GM21381 (cell line): ENCODE results near the gene C3orf52.

Source experiments
- ATAC-seq: cut with Tn5 transposase; IDR thresholded peaks from one replicate; pipeline ENCODE4 v1.9.1; 2021; ENCODE audit warnings: mild to moderate bottlenecking, moderate library complexity; ENCODE audit not compliant: unreplicated experiment

C3orf52 gene

DNA sequence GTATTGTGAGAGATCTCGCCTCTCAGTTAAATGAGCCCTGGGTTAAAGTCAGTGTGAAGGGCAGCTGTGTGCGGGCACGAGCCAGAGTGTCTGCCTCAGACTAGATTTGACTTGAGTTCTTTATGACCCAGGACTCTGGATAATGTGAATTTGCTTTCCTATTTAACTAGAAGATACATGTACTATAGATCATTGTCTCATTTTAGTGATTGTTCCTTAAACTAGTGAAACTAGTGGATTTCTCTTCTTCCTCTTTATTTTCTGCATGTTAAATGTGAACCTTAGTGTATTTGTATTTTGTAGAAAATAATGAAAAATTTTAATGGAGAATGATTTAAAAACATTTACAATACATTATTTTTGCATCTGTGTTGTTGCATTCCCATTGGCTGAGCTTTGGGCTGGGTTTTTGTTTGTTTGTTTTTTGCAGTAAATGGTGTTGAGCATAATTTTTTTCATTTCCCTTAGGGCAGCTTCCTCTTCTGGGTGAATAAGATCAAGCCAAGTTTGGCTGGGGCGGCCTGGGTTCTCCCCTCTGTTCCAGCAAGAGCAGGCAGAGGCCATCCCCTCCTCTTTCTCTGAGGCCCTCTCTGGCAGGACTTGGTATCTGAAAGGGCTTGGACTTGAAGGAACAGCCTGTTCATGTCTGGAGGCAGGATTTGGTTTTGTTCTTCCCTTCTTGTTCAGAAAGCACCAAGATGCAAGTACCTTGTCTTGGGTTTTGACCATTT is 31.8 kb downstream of the C3orf52 start:
- ATAC-seq = no peak

DNA sequence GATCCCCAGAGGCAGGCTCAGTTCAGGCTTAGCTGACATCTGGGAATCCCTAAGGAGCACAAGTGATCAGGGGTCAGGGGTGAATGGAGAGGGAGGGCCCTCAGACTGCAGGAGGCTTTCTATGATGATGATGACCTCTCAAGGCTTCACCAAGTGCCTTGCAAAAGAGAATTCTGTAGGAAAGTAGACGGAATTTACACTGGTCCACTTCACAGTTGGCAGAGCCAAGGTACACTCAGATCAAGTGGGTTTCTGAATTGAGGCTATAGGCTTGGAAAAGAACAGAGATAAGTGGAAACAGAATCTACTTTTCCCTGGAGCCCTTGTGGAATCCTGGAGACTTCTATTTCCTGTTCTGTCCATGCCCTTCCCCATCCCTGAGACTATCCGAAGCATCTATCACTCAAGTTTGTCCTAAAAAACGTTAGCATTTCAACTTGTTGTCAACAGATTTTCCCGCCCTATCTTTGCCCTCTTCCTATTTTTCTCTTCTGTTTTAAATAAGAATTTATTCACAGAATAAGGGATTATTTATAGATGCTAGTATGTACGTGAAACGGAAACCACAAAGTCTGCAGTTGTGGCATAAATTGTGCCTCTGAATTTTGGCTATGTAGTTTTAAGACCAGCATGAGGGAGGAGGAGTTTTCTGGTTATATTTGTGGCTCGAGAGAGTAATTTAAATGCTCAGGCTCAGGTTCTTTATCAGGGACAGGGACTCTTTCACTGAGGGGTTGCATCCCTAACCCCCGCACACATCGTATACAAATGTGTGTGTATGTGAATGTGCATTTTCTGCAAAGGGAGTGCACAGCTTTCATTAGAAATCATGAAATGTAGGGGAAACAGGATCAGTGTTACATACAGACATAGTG is 34.0 kb downstream of the C3orf52 start:
- no peak for ATAC-seq

DNA sequence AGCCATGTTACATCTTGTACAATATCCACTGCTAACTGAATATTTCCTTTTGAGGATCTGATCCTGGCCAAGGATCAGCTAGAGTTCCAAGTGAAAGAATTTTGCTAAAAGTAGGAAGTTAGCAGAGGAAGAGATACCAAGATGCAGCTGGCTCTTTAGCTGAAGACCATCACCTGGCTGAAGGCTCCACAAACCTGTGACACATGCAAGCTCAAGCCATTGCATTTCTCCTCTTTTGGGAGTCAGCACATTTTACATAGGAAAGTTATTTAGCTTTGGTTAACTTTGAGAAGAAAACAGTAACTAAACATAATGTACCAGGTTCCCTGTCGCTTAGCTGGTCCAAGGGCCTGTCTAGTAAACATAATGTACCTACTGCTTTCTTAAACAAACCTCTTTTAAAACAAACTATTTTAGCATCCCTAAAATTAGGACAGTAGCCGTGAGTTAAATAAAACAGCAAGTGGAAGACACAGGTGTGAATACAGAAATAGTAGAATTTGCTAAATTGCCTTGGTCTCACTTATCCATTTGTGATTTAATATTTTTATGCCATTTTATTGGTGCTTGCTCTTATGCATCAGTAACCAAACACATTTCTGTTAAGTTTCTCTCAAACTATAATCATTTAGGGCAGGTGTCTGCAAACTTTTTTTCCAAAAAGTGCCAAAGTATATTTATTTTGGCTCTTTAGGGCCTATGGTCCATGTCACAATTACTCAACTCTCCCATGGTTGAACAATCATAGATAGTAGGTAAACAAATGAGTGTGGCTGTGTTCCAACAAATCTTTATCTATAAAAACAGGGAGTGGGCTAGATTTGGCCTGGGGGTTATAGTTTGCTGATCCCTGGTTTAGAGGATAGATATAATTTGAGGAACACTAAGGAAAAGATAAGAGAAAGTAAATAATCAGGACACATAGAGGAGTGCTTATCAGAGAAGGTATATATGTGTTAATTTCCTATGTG is 35.7 kb downstream of the C3orf52 start:
- no peak for ATAC-seq

DNA sequence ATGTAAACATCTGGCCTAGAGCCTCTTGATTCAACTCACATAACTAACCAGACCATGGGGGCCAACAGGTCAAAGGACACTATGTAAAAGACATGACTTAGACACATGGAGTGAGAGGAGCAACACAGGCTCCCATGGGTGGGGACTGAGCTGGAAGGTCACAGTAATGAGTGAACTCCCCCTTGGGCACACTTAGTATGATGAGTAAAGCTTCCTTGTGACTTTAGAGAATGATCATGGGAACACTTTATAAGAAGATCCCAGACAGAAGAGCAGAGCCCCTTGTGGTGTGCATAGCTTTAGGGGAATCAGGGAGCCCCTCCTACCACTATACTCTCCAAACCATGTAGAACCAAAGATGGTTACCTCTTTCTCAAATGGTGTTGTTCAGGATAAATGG is 36.7 kb downstream of the C3orf52 start:
- no peak for ATAC-seq

DNA sequence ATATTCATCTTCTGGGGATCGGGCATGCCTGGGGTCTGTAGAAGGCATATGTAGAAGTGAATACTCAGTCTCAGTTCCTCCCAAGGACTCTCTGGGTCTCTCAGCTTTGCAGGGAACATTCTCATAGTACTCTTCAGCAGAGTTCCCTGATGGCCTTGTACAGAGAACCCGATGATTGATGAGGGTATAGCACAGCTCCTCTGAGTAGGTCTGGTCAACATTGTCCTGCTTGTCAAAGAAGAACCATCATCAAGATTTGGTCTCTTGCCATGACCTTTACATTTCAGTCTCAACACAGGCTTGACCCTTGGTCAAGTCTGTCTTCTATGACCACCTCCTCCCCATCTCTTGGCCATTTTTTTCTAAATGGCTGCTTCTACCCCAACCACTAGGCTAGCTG is 37.4 kb downstream of the C3orf52 start:
- no peak for ATAC-seq

DNA sequence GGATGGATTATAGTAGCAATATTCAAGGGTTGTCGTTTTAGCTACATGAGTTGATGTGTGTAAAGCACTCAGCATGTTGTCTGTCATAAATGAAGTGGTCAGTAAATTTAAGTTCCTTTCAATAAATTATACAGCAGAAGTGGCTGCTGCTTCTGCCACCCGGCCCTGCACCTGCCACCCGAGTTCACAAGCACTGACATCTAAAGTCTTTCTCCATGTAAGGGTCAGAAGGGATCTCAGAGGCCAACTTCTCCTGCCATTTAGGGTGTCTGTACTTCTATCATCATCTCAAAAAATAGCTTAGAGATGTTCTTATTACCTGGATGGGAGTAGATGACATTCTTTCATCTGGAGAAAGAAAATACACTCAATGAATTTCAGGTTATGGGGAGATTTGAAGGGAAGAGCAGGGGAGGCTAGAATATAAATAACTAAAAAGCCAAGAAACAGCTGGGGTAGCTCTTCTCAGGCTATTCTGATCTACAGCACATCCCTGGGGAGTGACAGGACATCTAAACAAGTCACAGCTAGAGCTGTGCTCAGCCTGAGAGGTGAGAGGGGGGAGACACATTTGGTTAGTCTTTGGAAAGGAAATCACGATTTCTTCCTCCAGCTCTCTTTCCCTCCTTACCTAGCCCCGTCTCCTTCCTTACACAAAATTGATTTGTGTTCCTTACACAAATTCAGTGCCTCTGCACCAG is 38.9 kb downstream of the C3orf52 start:
- ATAC-seq = no peak

DNA sequence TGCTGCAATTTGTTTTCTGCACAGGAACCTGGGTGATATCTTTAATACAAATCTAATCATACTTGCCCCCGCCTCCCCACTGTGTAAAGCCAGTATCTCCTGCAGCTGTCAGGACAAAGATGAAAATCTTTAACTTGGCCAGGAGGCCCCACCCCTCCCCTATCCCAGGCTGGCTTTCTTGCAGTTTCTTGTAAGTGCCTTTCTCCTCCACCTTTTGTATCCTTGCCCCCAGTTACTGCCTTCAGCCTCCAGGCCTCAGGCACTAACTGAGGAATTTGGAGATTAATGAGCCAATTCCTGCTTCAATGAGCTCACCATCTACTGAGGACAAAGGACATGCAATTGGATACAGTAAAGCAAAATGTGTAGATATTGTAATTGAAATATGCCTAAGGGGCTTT is 40.3 kb downstream of the C3orf52 start:
- no peak for ATAC-seq

DNA sequence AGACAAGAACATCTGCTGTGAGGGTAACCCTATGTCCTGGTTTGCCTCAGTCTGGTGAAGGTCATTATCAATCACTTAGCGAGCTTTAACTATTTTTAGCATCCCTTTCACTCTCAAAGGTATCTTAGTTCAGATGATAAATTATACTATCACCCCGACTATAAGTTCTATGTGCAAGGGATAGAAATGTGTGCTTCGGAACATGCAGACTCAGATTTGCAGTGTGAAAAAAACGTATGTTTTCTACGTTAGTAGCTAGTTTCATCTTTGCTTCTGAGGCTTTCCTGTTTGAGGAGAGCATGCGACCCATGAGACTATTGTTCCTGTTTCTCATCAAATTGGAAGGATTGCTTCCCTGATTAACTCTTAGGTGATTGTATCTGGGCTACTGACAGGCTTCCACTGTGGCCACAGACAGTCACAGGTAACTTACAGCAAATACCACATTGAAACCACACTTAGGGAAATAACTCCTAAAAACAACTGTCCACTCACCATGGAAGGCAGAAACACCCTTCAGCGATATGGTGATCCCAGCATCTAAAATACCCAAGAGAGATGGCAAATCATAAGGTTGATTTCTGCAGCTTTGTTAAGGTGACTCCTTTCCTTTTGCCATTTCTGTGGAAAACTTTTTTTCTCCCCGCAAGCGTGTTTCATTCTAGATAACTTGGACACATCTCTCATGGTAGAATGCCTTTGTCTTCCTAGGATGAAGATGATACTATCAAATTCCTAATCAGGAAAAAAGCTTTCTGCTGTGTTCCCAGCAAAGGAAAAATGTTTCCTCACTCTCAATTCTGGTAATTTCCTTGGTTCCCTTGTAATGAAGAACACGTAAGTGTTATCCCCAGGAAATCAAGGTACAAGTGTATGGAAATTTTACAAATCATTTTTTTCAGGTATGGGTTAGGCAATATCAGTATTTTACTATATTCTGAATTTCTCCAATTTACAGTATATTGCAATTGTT is 41.6 kb downstream of the C3orf52 start:
- no peak for ATAC-seq

DNA sequence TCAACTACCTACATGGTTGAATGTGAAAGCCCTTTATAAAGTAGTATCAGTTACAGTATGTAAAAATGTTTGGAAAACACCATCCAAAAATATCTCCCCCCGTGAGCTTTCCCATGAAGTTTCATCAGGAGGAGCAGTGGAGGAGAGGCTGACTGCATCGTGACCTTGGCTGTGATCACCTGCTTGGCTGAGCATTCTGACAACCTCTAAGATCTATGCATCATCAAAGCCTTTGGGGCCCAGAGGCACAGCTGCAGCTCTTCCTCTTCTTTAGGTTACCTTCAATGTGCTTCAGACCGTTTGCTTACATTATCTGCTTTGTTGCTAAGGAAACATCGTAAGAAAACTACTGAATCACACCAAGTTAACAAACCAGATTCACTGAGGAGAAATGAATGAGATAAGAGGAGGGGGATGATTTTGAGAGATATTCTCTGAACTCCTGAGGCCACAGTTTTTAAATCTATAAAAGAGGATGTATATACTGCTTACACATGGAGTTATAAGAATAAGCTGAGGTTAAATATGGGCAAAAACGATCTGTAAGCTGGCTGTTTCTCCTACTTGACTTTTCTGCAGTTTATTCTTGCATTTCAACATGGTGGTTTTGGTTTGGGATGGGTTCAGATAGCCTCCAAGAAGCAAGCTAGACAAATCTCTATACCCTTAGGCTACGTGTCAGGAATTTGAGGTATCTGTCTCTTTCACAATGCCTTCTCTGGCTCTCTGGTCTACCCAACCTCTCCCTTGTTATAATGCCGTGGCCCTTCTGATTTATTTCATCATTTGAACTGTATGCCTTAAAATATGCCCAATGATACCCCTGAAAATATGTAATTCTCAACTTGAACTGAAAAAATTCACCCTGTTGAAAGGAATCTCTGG is 42.9 kb downstream of the C3orf52 start:
- peak; percentile 41 for ATAC-seq

DNA sequence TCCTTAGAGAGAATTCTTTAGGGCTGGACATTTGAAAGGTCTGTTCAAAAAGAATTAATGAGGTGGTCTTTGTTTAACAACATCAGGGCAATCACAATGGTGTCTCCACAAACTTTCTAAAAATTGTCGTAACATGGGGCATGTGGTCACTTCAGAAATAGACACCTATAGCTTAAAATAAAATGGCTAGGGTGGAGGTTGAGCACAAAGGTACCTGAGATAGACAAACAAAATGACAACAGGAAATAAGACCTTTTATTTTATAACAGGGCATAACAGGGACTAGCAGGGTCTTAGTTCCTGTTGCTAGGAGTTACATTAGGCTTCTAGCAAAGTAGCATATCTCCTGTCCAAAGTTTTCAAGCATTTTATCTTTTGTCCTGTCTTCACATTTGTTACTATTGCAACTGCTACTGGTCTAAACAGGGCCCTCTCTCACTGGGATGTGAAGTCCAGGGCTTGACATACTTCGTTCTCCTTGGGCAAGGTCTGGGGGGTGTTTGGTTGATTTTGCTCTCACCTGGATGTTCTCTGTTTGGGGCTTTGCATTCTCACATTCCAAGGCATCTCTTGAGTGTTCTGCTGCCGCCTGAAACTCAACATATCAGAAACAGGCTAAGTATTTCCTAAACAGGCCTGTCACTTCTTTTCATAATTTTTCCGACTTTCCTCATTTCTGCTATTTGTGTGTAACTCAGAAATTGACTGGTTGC is 43.9 kb downstream of the C3orf52 start:
- no peak for ATAC-seq

DNA sequence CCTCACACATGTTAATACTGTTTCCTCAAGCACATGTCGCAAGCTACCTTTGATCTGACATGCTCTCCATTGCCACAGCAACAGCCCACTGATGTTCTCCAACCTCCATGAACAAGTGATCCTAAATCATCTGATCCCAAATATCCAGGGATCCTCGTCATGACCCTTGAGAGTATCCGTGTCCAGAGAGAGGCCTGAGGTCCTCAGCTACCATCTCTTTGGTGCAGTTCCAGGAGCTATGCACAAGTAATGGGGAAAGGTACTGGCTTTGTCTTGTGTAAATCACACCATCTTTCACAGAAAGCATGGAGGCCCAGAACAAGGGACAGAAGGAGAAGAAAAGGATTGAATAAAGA is 44.4 kb downstream of the C3orf52 start:
- no peak for ATAC-seq

DNA sequence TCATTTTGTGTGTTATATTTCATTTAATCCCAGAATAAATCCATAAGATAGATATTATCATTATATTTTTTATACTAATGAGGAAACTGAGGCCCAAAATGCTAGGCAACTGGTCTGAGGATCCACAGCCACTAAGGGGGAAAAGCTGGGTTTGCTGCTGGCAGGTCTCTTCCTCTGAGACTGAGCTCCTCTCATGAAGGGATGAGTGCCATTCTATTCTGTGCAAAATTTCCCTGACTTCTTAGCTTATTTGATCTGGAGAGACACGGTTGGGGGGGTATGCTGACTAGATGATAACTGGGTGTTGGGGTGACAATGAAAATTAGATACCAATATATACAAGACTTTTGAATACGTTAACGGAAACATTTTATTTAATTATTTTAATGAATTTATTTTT is 44.9 kb downstream of the C3orf52 start:
- ATAC-seq = no peak

DNA sequence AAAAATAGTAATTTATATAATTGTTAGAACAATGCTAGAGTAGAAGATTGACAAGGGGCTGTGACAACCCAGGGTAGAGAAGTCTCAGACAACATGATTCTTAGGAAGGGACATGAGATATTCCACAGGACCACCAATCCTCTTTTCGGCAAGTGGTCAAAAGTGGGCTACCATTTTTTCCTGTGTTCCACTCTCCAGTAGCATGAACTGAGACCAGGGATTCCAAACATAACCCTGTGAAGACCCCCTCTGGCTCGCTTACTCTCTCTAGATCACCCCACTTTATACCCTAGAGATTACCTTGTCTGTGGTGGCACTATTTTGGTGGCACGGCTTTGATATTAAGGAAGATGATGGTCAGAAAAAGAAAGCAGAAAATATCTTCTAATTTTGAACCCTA is 45.9 kb downstream of the C3orf52 start:
- no peak for ATAC-seq

DNA sequence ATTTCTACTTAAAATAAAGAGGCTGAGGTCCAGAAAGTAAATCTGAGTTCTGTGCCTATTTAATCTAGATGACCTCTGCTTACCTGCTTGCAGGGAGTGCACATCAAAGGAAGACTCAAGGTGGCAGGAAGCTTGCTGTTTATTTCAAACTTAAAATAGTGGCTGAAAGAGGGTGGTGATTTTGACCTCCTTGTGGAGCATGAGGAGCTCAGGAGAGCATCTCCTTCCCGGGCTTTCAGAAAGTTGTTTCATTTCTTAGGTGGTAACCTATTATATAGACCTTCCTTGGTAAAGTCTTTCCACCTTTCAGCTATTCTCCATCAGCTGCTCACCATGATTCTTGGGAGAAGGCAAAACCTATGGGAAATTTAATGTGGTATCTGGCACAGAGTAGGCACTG is 46.4 kb downstream of the C3orf52 start:
- ATAC-seq = no peak

DNA sequence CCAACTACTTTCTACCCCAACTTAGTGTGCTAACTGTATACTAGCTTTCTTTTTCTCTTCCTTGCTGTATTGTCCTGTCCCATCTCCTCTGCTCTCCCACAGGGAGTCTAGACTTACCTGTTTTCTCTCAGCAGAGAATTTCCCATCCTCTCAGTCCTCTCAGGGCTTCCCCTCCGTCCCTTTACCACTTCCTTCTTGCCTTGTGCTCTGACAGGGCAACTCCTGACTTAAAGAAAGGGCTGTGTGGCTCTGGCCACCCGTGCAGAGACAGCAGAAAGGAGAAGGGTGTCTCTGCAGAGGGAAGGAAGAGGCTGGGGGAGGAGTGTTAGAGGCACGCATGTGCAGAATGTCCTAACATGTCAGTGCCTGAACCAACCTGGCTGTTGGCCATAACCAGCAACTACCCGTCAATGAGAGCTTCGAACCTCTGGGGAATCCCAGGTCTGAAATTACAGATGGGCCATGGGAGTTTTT is 46.8 kb downstream of the C3orf52 start, which contains the start of gene GCSAM:
GCSAM (minus strand) TSS at position 274 of the 474 bp plus-strand sequence; CDS start at position 146, 128 bp downstream.
- peak; percentile 71 for ATAC-seq

DNA sequence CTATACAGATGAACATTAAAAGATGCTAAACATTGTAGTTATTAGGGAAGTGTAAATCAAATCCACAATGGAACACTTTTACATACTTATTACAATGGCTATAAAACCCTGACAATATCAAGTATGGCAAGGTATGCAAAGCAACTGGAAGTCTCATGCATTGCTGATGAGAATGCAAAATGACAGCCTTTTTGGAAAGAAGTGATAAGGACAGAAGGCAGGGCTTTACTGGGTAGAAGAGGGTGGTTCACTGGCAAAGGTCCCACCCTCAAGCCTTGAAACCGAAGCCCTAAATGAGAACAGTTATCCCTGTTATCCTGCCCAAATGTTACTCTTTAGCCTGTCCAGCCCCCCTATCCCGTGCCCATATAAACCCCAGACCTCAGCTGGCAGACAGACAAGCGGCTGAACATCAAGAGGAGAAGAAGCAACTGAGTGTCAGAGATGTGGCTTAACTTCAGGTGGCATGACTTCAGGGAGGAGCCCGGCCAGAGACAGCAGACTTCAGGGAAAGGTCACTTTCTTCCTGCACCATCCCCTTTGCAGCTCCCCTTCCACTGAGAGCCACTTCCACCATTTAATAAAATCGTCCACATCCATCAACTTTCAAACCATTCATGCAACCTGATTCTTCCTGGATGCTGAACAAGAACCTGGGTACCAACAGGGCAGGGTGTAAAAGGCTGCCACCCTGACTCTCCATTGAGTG is 47.6 kb downstream of the C3orf52 start:
- no peak for ATAC-seq
